Measurements from ENCODE around the gene CFAP70.

GRCh38 chr10:73404690-73405089, 46.0 kb upstream of the CFAP70 start:
- TF ChIP-seq CTCF (conservative IDR thresholded peaks at IDR 0.05 in 1 of 2, IDR thresholded peaks at IDR 0.05 in 1 of 2; ENCODE audit: extremely low read depth in 1 of 2, insufficient read depth in 1 of 2, low read depth in 1 of 2, low read length in 2 of 2) = no peak
- TF ChIP-seq EZH2 (IDR thresholded peaks at IDR 0.05; ENCODE audit: borderline replicate concordance, low read length) = no peak
